GDM1 (cell line): ENCODE results near the gene BRINP3.

ENCODE experiments used
- DNase-seq: peaks from one replicate; lab custom pipeline; 2025; lab: John Stamatoyannopoulos, UW

Gene BRINP3

DNA sequence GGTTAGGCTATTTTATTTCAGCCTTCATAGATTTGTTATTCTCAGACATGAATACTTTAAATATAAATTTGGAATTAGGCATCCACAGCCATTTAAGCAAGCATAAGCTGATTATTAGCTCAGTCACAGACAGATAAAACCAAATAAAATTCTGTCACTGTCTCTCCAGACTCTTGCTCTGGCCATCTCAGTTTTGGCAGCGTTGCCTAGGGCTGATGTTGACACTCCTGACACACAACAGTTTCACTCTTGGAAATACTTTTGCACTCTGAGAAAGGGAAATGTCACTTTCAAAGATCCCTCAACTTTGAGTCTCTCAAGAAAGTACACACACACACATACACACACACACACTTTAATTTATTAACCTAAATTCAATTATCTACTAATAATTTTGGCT lies 372.7 kb downstream of the BRINP3 start:
- DNase-seq, result no peak

DNA sequence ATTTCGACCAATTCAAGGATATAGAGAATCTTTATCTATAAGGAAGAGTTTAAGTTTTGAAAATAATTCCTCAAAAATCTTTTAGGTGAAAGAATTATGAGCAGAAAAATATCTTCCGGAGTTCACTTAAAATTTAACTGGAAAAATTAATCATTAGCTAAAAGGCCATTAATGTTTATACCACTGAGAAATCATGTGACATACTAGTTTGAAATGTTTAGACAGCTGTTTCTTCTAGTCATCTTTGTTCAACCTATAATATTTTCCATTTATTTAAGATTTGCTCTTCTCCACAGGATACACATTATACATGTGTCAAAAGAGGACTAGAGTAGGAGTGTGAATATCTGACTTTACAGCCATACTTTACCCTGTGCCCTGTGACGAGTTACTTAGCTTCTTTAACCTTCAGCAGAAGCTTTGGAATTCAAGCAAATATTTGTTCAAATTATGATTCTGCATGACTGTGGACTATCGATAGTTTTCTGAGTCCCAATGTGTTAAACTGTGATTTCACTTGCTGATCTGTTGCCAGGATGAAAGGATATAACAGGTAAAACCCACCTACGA lies 374.8 kb downstream of the BRINP3 start:
- DNase-seq, result no peak

DNA sequence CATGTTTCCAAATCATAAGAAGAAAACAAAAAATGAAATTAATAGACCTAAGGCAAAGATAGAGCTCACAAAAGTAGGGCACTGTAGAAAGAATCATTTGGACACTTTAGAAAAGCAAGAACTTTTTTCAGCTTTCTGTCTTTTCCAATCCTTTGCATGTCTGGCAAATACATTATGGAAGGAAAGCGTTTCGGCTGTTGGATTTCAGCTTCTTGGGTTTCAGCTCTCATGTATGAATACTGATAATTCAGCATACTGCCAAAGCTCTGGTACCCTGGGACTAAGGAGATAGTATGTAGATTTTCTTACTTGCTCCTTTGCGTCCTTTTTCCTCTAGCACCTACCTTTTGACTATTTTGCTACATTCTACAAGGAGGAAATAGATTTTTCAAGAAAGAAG lies 375.9 kb downstream of the BRINP3 start:
- DNase-seq, result no peak

DNA sequence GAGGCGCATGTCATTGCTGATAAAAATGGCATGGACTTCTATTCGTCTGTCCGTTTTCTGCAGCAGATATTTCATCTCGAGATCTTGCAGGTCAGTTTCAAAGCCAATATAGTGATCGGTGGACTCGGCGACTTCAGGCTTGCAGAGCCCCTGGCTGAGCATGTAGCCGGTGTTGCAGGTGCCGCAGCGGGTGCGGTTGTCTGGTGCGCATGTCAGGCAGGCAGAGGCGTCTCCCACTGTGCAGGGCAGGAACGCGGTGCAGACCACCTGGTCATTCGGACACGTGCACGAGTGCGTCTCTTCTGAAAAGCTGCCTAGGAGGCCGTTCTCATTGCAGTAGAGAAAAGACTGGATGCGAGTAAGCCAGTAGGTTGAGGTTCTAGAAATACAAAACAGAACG lies 378.9 kb downstream of the BRINP3 start:
- no peak for DNase-seq

DNA sequence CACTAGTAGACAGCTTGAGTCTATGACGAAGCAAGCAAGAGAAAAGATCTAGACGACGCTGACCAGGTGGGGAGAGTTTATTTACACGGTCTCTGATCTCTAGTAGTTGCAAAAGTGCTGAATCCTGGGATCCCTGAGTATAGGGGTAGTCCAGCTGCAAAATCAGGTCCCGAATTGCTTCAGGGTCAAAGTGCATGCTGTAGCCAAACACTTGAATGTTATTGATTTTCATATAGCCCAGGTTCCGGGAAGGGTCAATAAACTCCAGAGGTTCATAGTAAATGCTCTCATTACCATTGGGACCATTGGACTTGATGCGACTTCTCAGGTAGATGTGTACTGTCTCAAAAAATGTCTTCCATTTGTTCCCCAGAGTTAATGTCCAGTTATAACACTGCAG lies 379.6 kb downstream of the BRINP3 start:
- DNase-seq, result no peak

DNA sequence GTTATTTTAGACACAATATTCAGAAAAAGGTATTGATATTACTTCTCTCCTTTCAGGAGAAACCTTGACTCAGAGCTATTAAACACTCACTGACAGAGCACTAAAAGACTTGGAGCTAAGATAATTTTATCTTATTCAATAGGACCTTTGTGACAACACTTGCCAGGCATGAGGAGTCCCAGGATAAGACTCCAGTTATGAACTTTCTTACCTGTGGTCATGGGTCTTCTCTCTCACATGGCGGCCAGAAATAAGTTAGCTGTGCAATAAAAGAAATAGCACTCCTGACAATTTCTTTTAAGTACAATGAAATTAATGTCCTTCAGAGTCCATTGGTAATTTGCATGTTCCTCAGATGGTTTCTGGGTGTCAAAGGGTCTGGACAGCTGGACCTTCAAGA lies 382.1 kb downstream of the BRINP3 start:
- DNase-seq, result no peak

DNA sequence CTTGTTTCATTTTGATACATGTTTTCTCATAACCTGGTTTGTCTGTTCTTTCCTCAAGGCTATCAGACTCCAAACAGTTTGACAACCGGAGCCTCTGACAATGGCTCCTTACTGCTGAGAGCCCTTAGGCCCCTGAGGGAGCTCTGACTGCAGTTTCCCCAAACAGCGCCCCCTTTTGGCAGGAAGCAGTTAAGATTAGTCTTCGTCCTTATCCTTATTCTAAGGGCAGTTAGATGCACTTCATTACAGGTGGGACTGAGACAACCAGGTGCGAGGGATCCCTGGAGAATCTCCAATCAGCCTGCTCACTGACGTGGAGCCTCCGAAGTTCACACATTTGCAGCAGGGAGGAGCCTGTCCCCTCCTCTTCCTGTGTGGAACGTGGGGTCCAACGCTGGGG lies 393.1 kb downstream of the BRINP3 start:
- DNase-seq, result no peak

DNA sequence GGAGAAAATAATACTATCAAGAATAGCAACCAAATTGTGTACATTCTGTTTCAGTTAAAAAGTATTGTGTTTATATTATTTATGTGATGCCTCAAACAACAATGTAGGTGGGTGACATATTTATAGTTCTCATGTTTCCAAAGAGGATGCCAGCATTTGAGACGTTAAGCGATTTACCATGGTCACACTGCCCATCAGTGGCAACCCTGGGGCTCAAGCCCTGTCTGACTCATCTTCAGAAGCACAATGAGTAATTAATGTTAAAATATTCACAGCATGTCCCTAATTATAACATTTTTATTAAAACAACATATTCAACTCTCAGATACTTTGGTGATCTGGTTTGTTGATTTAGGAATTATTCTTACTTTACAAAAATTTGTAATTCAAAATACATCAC lies 409.4 kb downstream of the BRINP3 start:
- DNase-seq, result no peak

DNA sequence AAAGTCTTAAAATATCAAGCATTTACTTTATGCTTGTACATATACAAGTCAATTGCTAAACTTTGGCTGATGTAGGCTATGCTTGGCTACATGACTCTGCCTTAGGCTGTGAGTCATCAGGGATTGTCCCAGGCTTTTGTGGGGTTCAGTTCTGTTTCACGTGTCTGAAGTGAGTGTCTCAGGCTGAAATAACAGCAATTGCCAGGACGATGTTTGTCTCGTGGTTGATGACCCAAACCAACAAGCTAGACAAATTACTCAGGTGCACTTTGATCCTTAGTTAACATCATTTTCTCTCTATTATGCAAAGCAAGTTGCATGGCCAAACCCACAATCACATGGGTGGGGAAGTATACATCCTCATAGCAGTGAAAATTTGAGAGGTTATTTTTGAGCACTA lies 410.1 kb downstream of the BRINP3 start:
- DNase-seq, result no peak

DNA sequence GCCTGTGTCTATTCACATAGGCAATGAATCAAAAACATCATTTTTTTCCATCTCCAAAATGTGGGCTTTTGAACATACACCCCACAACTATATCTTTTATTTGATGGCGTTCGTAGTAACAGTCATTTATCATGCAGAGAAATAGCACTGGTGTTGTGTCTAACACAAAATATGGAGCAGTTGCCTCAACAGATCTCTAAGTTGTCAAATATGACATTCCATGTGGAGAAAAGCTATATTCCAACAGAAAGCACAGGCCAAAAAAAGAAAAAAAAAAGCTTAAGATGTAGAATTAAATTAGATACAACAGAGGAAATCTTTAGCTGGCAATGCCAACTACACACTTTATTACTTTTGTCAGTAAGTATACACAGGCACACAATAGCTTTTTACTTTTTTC lies 411.7 kb downstream of the BRINP3 start:
- no peak for DNase-seq

DNA sequence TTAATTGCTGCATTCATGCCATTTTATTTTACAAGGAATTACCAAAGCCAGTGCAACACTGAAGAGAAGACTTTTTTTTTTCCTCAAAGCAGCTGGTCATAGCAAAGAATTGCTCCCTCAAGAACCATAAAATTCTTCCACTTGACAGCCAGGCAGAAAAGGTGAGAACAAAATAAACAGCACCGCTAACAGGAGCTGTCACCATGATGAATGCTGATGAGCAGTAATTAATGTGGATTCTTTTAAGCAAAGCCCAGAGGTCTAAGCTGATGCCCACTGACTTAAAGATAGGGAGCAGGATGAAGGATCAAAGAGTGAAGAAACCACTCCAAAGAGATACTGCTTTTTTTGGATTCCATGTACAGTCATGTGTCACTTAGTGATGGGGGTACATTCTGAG lies 428.4 kb downstream of the BRINP3 start:
- no peak for DNase-seq
